HepG2 (cell line): ENCODE data around the gene LCK. TPM values are rescaled to one million over a fixed set of nuclear protein-coding genes. Genes with fewer than 3 reads are reported as not detected.

Source experiments
- ATAC-seq: fragments of 200-7000 bp; cut with Tn5 transposase; 3 replicates; pipeline ENCODE4 v1.9.1; 2020; ENCODE audit warnings: mild to moderate bottlenecking, moderate library complexity
- Bru-seq: library from RNA; stranded (reverse); fragments of 400-500 nt; gene quantifications from one replicate; lab custom pipeline; 2021; lab: Mats Ljungman, UMichigan
- BruChase-seq, 2 experiments: library from RNA; stranded (reverse); fragments of 400-500 nt; gene quantifications; one replicate each; lab custom pipeline; 2021; lab: Mats Ljungman, UMichigan
- BruUV-seq: library from RNA; stranded (reverse); fragments of 400-500 nt; replicated peaks from 2 replicates; lab custom pipeline; 2021; lab: Mats Ljungman, UMichigan
- CTCF ChIA-PET: fragments of 300-600 bp; formaldehyde crosslinking; extraction: SDS; loops from one replicate; lab custom pipeline; 2021; ENCODE audit warnings: low total read pairs, inconsistent platforms, low intra/inter-chr PET ratio; lab: Yijun Ruan, JAX
- POLR2A ChIA-PET: fragments of 350-600 bp; sonication (Branson Sonifier 250); formaldehyde crosslinking; loops from one replicate; lab custom pipeline; 2020; ENCODE audit warnings: antibody characterized with exemption, inconsistent platforms; lab: Yijun Ruan, JAX
- DNase-seq: peaks from one replicate; pipeline ENCODE4 v3.0.0-alpha.2; 2015; ENCODE audit warnings: low spot score
- FAIRE-seq: peaks from 3 replicates; lab custom pipeline; 2011; peaks lifted over from hg19 to GRCh38; lab: Jason Lieb, UNC
- H2AFZ ChIP-seq: one replicate; pipeline ENCODE4 v1.6.1; 2011; ENCODE audit warnings: low read length, inconsistent platforms
- H3K27ac ChIP-seq: fragments of 300-600 bp; 3 replicates; pipeline ENCODE4 v1.8.0; 2011; ENCODE audit warnings: mixed run types, mild to moderate bottlenecking, mixed read lengths, low read length, inconsistent platforms; ENCODE audit not compliant: insufficient read depth; ENCODE audit errors: extremely low read length
- H3K27me3 ChIP-seq, 2 experiments: fragments of 200-600 bp in 1 of 2; 2 replicates in 1 of 2; 3 replicates in 1 of 2; pipeline versions ENCODE4 v1.6.0 to v1.8.0; 2011; ENCODE audit warnings: low read length in 2 of 2, mild to moderate bottlenecking in 2 of 2, moderate library complexity in 2 of 2, inconsistent platforms in 1 of 2; ENCODE audit not compliant: insufficient read depth in 2 of 2, control insufficient read depth in 1 of 2
- H3K36me3 ChIP-seq, 2 experiments: fragments of 200-600 bp in 1 of 2; replicated peaks in 1 of 2; 2 replicates in 1 of 2; 3 replicates in 1 of 2; pipeline versions ENCODE4 v1.5.1 to v1.8.0; 2011; ENCODE audit warnings: low read length in 2 of 2, inconsistent platforms in 1 of 2; ENCODE audit not compliant: insufficient read depth in 2 of 2, control insufficient read depth in 1 of 2
- H3K4me1 ChIP-seq: 2 replicates; pipeline ENCODE4 v1.5.1; 2012; ENCODE audit warnings: low read length, inconsistent platforms; ENCODE audit not compliant: insufficient read depth
- H3K4me2 ChIP-seq: 2 replicates; pipeline ENCODE4 v1.6.0; 2011; ENCODE audit warnings: low read depth, low read length, inconsistent platforms
- H3K4me3 ChIP-seq, 3 experiments: fragments of 200-600 bp in 1 of 3; sonication (generic), shearing (Covaris generic) in 1 of 3; replicated peaks in 1 of 3; 2 replicates each; pipeline ENCODE4 v1.5.1; 2011 to 2016; ENCODE audit warnings: low read length in 3 of 3, inconsistent platforms in 2 of 3, low read depth in 2 of 3, mild to moderate bottlenecking in 2 of 3, control low read depth in 1 of 3, mixed read lengths in 1 of 3; ENCODE audit not compliant: insufficient read depth in 1 of 3
- H3K79me2 ChIP-seq: one replicate; pipeline ENCODE4 v1.6.1; 2011; ENCODE audit warnings: low read length, inconsistent platforms; ENCODE audit not compliant: insufficient read depth
- H3K9ac ChIP-seq: 2 replicates; pipeline ENCODE4 v1.6.0; 2011; ENCODE audit warnings: mild to moderate bottlenecking, low read depth, low read length, inconsistent platforms; ENCODE audit not compliant: insufficient read depth
- H3K9me3 ChIP-seq: 2 replicates; pipeline ENCODE4 v1.5.1; 2012; ENCODE audit warnings: mild to moderate bottlenecking, low read length
- H4K20me1 ChIP-seq: 2 replicates; pipeline ENCODE4 v1.6.0; 2011; ENCODE audit warnings: inconsistent platforms, mild to moderate bottlenecking, low read length, moderate library complexity; ENCODE audit not compliant: insufficient read depth
- EEA1 ChIP-seq: sonication (generic); formaldehyde crosslinking; IDR thresholded peaks from 2 replicates; pipeline ENCODE4 v1.5.1; 2020; ENCODE audit warnings: mild to moderate bottlenecking, missing genetic modification reagents, borderline replicate concordance
- ETV5 ChIP-seq: IDR thresholded peaks from 2 replicates; pipeline ENCODE4 v1.6.1; 2018; ENCODE audit warnings: missing biosample characterization, missing genetic modification reagents, inconsistent platforms, borderline replicate concordance
- HDAC1 ChIP-seq: sonication (generic); formaldehyde crosslinking; IDR thresholded peaks from 2 replicates; pipeline ENCODE4 v1.5.1; 2020; ENCODE audit warnings: mild to moderate bottlenecking, missing genetic modification reagents
- HNRNPL ChIP-seq: fragments of 200-400 bp; formaldehyde crosslinking; IDR thresholded peaks from 2 replicates; pipeline ENCODE4 v1.6.1; 2017; ENCODE audit warnings: mild to moderate bottlenecking, low read depth, low read length
- SMYD3 ChIP-seq: sonication (generic); formaldehyde crosslinking; IDR thresholded peaks from 2 replicates; pipeline ENCODE4 v1.8.1; 2023; ENCODE audit warnings: mild to moderate bottlenecking, missing genetic modification reagents
- WGBS: methylation state at CpG from one replicate; pipeline ENCODE4 v1.1.6; 2017; ENCODE audit warnings: low lambda C conversion rate; 5-methylcytosine and 5-hydroxymethylcytosine counted together
- in situ Hi-C: cut with HindIII; loops from 2 replicates; pipeline ENCODE4 v1.10.0; 2017; ENCODE audit warnings: low pct_unique_long_range_greater_than_20kb; ENCODE audit not compliant: extremely low pct_ligation_motif_present
- intact Hi-C: fragments of 100-400 bp; cut with micrococcal nuclease; formaldehyde crosslinking; loops from one replicate; pipeline ENCODE4 v1.10.0; 2022; ENCODE audit not compliant: unreplicated experiment
- long read RNA-seq, 2 experiments: library from RNA in 1 of 2; library from polyadenylated mRNA in 1 of 2; stranded (forward) in 1 of 2; unstranded in 1 of 2; transcript quantifications; one replicate each; pipeline ENCODE4 v2.0.0, GENCODE V29; 2019 to 2022
- polyA minus RNA-seq, 3 experiments: library from RNA; depleted of rRNA, polyadenylated mRNA; stranded (reverse); fragments of >200 nt; gene quantifications; 2 replicates each; pipeline ENCODE4 v1.2.3, GENCODE V29; 2011; ENCODE audit warnings: low replicate concordance in 1 of 3
- polyA plus RNA-seq, 8 experiments: library from polyadenylated mRNA; depleted of rRNA in 3 of 8; stranded (reverse) in 7 of 8; unstranded in 1 of 8; fragments of >200 nt; fragmentation: Illumina TruSeq in 4 of 8; extraction: Trizol in 4 of 8; gene quantifications; 2 replicates each; pipeline versions ENCODE4 v1.2.1 to v1.2.3, GENCODE V29; 2011 to 2016; ENCODE audit warnings: low read depth in 4 of 8, missing spikeins in 1 of 8, mixed read lengths in 1 of 8; ENCODE audit not compliant: insufficient read depth in 1 of 8
- total RNA-seq, 5 experiments: library from RNA; depleted of rRNA; stranded (reverse); fragments of >200 nt; fragmentation: Illumina TruSeq; extraction: Trizol; gene quantifications; 2 replicates each; pipeline ENCODE4 v1.2.3, GENCODE V29; 2016; ENCODE audit warnings: low read depth in 1 of 5
- TF ChIP-seq, protein P1 (sequence below): sonication (generic); formaldehyde crosslinking; IDR thresholded peaks from 2 replicates; pipeline ENCODE4 v1.4.0; 2020; ENCODE audit warnings: mild to moderate bottlenecking, missing genetic modification reagents
- TF ChIP-seq, protein P2 (sequence below): sonication (generic); formaldehyde crosslinking; IDR thresholded peaks from 2 replicates; pipeline ENCODE4 v1.5.1; 2020; ENCODE audit warnings: mild to moderate bottlenecking, missing genetic modification reagents, moderate library complexity

Gene LCK
- total RNA-seq (2016; rRNA removed; fragmentation: Illumina TruSeq; extraction: Trizol) (0.83 and 0.93 TPM in 2 replicates), polyA plus RNA-seq (2011; rRNA removed) (1.8 and 3.1 TPM in 2 replicates), polyA minus RNA-seq (2011; rRNA and poly(A)+ RNA removed; ENCODE audit: low replicate concordance) (0.42 and 2.6 TPM in 2 replicates), Bru-seq, nascent RNA (percentile 17 among the genes with signal in this experiment), BruChase-seq, experiment 1, labeled RNA remaining after a 6-hour chase (percentile 22 among the genes with signal in this experiment), BruChase-seq, experiment 2, labeled RNA remaining after a 2-hour chase (percentile 14 among the genes with signal in this experiment)
- 0.30 TPM in 1 of 2 replicates, not detected in the other for total RNA-seq (2016; cell fraction: cytosol; rRNA removed; fragmentation: Illumina TruSeq; extraction: Trizol; ENCODE audit: low read depth)
- total RNA-seq (2016; cell fraction: insoluble cytoplasmic fraction; rRNA removed; fragmentation: Illumina TruSeq; extraction: Trizol) = 0.54 and 0.61 TPM in 2 replicates
- total RNA-seq (2016; cell fraction: membrane; rRNA removed; fragmentation: Illumina TruSeq; extraction: Trizol) = 0.31 and 0.40 TPM in 2 replicates
- 0.40 and 1.3 TPM in 2 replicates for total RNA-seq (2016; cell fraction: nucleus; rRNA removed; fragmentation: Illumina TruSeq; extraction: Trizol)
- polyA plus RNA-seq (2011; cell fraction: cytosol; rRNA removed) = 1.6 and 2.2 TPM in 2 replicates
- polyA plus RNA-seq (2011; cell fraction: nucleus; rRNA removed) = 5.1 and 6.4 TPM in 2 replicates
- 1.2 and 1.3 TPM in 2 replicates for polyA plus RNA-seq (2012)
- 0.06 and 0.08 TPM in 2 replicates for polyA plus RNA-seq (2016; cell fraction: cytosol; fragmentation: Illumina TruSeq; extraction: Trizol; ENCODE audit: low read depth)
- 0.60 and 0.75 TPM in 2 replicates for polyA plus RNA-seq (2016; cell fraction: insoluble cytoplasmic fraction; fragmentation: Illumina TruSeq; extraction: Trizol; ENCODE audit: low read depth)
- polyA plus RNA-seq (2016; cell fraction: membrane; fragmentation: Illumina TruSeq; extraction: Trizol; ENCODE audit: low read depth) = 0.17 and 0.27 TPM in 2 replicates
- 0.71 and 1.1 TPM in 2 replicates for polyA plus RNA-seq (2016; cell fraction: nucleus; fragmentation: Illumina TruSeq; extraction: Trizol; ENCODE audit: insufficient read depth, low read depth)
- 1.2 and 1.3 TPM in 2 replicates for polyA minus RNA-seq (2011; cell fraction: cytosol; rRNA and poly(A)+ RNA removed)
- polyA minus RNA-seq (2011; cell fraction: nucleus; rRNA and poly(A)+ RNA removed) = 0.75 and 2.3 TPM in 2 replicates
- long read RNA-seq, experiment 1, partial matches to known transcripts = 1 of 1 reads
- long read RNA-seq, experiment 1, other reads (novel, unspliced or antisense) = 0 of 1 reads
- long read RNA-seq, experiment 2, partial matches to known transcripts = 3 of 5 reads
- long read RNA-seq, experiment 2, other reads (novel, unspliced or antisense) = 1 of 5 reads

DNA sequence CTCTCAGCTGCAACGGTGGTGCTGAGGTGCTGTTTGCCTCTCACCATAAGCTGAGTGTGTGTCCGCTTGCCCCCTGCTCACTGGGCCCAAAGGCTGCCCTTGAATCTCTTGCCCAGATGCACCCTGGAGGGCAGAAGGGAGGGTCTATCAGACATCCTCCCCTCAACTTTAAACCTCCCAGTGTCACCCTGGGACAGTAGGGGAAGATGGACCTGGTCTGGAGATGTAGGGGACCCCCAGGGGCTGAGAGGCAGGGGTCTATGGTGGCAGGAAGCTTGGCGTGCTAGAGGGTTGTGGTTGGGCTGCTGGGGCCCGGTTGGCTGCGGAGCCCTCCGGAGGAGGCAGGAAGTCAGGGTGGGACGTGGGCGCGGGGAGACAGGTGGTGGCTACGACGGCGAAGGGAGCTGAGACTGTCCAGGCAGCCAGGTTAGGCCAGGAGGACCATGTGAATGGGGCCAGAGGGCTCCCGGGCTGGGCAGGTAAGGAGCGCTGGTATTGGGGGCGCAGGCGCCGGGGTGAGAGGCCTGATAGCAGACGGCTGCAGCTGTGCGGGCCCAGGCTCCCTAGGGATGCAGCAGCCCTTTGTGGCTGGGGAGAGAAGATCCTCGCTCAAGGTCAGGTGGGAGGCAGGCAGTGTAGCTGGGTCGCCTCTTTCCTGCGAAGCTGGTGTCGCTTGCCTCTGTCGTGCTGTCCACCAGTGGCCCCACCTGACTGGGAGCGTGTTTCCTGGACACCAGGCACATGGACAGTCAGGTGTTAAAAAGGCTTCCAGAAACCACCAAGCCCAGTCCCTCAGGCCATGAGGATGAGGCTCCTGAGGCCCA lies at the start of gene LCK:
TSS of gene LCK (plus strand) at position 373 of the 824 bp plus-strand sequence. CDS start 23,065 bp downstream, outside the sequence.
- ATAC-seq (peak; percentile 3), DNase-seq (no peak), FAIRE-seq (no peak)
- POLR2A ChIA-PET = interaction anchor here (0.8 to 7.1 kb wide), 22 partner anchors 8 to 101 kb away, joined by 3 to 48 read pairs (median 6); partner anchors contain the start of genes HDAC1, MARCKSL1 and TXLNA
- intact Hi-C loops = no loop called here
- Histone ChIP-seq H3K79me2 (no peaks in the 10 kb centered on the region), H2AFZ (no peak within 1 kb of the TSS), H3K4me2 (peak within 1 kb of the TSS; percentile 91), H3K27me3 (no peaks in the 10 kb centered on the region), H3K4me1 (peaks cover 100% of the 10 kb centered on the region), H3K27ac (peak within 1 kb of the TSS; percentile 92), H3K9ac (peak within 1 kb of the TSS; percentile 76), H3K36me3 (no peaks in the 10 kb centered on the region), H3K9me3 (no peaks in the 10 kb centered on the region), H4K20me1 (no peaks in the 10 kb centered on the region), H3K4me3 (peak within 1 kb of the TSS; percentile 8 to 53 (median 33); a peak in 5 of 6 replicates)
- CTCF ChIA-PET = no interaction called here
- no TSS peak for BruUV-seq
- 52% methylated on average over 22 of the region's 25 CpGs for WGBS
- in situ Hi-C loops = no loop called here
- TF ChIP-seq, protein P1, sequence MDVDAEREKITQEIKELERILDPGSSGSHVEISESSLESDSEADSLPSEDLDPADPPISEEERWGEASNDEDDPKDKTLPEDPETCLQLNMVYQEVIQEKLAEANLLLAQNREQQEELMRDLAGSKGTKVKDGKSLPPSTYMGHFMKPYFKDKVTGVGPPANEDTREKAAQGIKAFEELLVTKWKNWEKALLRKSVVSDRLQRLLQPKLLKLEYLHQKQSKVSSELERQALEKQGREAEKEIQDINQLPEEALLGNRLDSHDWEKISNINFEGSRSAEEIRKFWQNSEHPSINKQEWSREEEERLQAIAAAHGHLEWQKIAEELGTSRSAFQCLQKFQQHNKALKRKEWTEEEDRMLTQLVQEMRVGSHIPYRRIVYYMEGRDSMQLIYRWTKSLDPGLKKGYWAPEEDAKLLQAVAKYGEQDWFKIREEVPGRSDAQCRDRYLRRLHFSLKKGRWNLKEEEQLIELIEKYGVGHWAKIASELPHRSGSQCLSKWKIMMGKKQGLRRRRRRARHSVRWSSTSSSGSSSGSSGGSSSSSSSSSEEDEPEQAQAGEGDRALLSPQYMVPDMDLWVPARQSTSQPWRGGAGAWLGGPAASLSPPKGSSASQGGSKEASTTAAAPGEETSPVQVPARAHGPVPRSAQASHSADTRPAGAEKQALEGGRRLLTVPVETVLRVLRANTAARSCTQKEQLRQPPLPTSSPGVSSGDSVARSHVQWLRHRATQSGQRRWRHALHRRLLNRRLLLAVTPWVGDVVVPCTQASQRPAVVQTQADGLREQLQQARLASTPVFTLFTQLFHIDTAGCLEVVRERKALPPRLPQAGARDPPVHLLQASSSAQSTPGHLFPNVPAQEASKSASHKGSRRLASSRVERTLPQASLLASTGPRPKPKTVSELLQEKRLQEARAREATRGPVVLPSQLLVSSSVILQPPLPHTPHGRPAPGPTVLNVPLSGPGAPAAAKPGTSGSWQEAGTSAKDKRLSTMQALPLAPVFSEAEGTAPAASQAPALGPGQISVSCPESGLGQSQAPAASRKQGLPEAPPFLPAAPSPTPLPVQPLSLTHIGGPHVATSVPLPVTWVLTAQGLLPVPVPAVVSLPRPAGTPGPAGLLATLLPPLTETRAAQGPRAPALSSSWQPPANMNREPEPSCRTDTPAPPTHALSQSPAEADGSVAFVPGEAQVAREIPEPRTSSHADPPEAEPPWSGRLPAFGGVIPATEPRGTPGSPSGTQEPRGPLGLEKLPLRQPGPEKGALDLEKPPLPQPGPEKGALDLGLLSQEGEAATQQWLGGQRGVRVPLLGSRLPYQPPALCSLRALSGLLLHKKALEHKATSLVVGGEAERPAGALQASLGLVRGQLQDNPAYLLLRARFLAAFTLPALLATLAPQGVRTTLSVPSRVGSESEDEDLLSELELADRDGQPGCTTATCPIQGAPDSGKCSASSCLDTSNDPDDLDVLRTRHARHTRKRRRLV (CRISPR knock-in tag) = peak; percentile 95
- TF ChIP-seq, protein P2, sequence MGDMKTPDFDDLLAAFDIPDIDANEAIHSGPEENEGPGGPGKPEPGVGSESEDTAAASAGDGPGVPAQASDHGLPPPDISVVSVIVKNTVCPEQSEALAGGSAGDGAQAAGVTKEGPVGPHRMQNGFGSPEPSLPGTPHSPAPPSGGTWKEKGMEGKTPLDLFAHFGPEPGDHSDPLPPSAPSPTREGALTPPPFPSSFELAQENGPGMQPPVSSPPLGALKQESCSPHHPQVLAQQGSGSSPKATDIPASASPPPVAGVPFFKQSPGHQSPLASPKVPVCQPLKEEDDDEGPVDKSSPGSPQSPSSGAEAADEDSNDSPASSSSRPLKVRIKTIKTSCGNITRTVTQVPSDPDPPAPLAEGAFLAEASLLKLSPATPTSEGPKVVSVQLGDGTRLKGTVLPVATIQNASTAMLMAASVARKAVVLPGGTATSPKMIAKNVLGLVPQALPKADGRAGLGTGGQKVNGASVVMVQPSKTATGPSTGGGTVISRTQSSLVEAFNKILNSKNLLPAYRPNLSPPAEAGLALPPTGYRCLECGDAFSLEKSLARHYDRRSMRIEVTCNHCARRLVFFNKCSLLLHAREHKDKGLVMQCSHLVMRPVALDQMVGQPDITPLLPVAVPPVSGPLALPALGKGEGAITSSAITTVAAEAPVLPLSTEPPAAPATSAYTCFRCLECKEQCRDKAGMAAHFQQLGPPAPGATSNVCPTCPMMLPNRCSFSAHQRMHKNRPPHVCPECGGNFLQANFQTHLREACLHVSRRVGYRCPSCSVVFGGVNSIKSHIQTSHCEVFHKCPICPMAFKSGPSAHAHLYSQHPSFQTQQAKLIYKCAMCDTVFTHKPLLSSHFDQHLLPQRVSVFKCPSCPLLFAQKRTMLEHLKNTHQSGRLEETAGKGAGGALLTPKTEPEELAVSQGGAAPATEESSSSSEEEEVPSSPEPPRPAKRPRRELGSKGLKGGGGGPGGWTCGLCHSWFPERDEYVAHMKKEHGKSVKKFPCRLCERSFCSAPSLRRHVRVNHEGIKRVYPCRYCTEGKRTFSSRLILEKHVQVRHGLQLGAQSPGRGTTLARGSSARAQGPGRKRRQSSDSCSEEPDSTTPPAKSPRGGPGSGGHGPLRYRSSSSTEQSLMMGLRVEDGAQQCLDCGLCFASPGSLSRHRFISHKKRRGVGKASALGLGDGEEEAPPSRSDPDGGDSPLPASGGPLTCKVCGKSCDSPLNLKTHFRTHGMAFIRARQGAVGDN (CRISPR knock-in tag) = peak; percentile 90
- TF ChIP-seq HNRNPL = 0 out of 2 replicates have a peak, but pooled peaks have one; percentile 37
- peak; percentile 63; the same call in 1 of the 2 replicates for TF ChIP-seq EEA1 (CRISPR knock-in tag)
- no peak for TF ChIP-seq SMYD3 (CRISPR knock-in tag)
- TF ChIP-seq HDAC1 = peak; percentile 27; the same call in 1 of the 2 replicates
- 0 out of 2 replicates have a peak, but pooled peaks have one; percentile 6 for TF ChIP-seq ETV5 (CRISPR knock-in tag)
